ENCODE results near the gene GABRG3.

GABRG3 gene

DNA sequence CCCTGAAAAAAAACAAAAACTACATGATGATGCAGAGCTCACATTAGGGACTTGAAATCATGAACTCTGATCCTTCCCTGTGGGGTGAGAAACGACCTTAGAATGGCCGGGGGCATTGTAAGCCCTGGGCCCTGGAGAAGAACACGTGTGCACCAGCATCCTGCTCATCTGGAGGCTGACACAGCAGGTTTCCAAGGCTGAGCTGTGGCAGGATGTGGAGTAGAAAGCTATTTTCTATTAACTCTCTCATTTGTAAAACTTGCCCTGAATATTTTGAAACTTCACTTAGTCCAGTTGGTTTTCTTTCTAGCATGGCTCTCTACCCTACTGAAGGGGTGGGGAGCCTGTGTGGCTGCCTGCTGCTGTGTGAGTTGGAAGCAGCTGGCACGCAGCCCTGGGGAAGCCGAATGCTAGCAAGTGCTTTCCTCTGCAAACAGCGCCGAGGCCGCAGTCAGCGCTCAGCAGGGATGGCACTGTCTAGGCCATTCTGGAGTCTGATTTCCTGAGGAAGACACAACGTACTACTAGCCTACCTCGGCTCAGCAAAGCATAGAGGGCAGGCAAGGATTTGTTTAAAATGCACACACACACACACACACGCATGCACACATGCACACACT is 58.0 kb downstream of the GABRG3 start:
- FAIRE-seq (no peak), DNase-seq (ENCODE audit: insufficient read length, low spot score) (no peak)
- no peak for TF ChIP-seq POLR2A (IDR thresholded peaks at IDR 0.05; ENCODE audit: low read depth, low read length)
- TF ChIP-seq TAF1 (IDR thresholded peaks at IDR 0.05; ENCODE audit: low read depth, low read length) = no peak
- TF ChIP-seq POLR2AphosphoS5 (IDR thresholded peaks at IDR 0.05; ENCODE audit: low read depth, low read length) = no peak
- no peak for TF ChIP-seq POU2F2 (IDR thresholded peaks at IDR 0.05; ENCODE audit: low read depth, low read length)
- no peak for TF ChIP-seq PAX5 (IDR thresholded peaks at IDR 0.05; ENCODE audit: insufficient read depth, low read length, severe bottlenecking)
- TF ChIP-seq SPI1 (IDR thresholded peaks at IDR 0.05; ENCODE audit: low read depth, low read length) = no peak

DNA sequence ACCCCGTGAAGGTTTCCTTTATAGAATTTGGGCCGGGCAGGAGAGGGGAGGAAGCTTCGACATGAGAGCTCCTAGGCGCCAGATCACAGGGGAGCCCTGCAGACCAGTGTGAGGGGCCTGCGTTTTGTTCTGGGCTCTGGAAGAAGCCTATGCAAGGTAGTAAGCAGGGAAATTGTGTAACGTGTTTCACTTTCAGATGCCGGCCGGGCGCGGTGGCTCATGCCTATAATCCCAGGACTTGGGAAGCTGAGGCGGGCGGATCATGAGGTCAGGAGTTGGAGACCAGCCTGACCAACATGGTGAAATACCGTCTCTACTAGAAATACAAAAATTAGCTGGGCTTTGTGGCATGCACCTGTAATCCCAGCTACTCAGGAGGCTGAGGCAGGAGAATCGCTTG is 65.2 kb downstream of the GABRG3 start:
- FAIRE-seq (no peak), DNase-seq (ENCODE audit: insufficient read length, low spot score) (no peak)
- no peak for TF ChIP-seq POLR2AphosphoS5 (IDR thresholded peaks at IDR 0.05; ENCODE audit: low read depth, low read length)
- no peak for TF ChIP-seq TAF1 (IDR thresholded peaks at IDR 0.05; ENCODE audit: low read depth, low read length)
- TF ChIP-seq POU2F2 (IDR thresholded peaks at IDR 0.05; ENCODE audit: low read depth, low read length) = no peak
- TF ChIP-seq SPI1 (IDR thresholded peaks at IDR 0.05; ENCODE audit: low read depth, low read length) = no peak
- TF ChIP-seq POLR2A (IDR thresholded peaks at IDR 0.05; ENCODE audit: low read depth, low read length) = no peak
- no peak for TF ChIP-seq PAX5 (IDR thresholded peaks at IDR 0.05; ENCODE audit: insufficient read depth, low read length, severe bottlenecking)

DNA sequence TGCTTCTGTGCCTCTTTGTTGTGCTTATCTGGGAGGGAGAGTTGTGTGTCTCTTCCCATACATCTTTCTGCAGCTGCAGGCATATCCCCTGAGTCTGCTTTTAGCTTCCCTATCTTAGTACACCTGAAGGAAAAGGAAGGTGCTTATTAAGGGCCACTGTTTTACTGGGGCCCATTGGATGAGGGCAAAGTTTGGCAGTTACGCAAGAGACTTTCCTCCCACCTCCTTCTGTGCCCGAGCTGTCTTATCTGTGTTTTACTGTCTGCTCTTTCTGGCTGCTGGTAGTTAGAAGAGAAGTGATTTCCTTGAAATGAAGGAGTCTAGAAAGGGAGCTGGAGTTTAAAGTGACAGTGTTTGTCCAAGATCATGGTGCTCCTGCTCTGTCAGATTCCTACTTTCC is 66.5 kb downstream of the GABRG3 start:
- FAIRE-seq (no peak), DNase-seq (ENCODE audit: insufficient read length, low spot score) (no peak)
- TF ChIP-seq TAF1 (IDR thresholded peaks at IDR 0.05; ENCODE audit: low read depth, low read length) = no peak
- no peak for TF ChIP-seq SPI1 (IDR thresholded peaks at IDR 0.05; ENCODE audit: low read depth, low read length)

DNA sequence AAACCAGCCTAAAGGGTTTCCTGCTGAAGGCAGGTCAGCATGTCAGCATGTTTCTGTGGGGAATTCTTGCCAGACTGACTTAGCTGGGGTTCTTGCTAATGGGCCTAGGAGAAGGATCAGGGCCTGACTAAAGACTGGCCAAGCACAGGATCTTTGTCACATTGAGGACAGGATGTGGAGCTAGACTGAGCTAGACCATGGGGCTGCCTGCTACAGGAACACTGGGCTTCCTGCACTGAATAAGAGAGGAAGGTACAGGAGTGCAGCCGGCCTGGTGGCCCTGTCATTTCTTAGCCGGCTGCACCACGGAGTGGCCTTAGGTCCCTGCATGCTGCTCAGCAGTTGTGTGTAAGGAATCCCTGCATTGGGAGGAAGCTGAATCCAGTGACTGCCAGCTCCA is 68.2 kb downstream of the GABRG3 start:
- no peak for FAIRE-seq
- DNase-seq (ENCODE audit: insufficient read length, low spot score) = no peak
- no peak for TF ChIP-seq SPI1 (IDR thresholded peaks at IDR 0.05; ENCODE audit: low read depth, low read length)
- no peak for TF ChIP-seq POU2F2 (IDR thresholded peaks at IDR 0.05; ENCODE audit: low read depth, low read length)
- TF ChIP-seq POLR2AphosphoS5 (IDR thresholded peaks at IDR 0.05; ENCODE audit: low read depth, low read length) = no peak
- TF ChIP-seq POLR2A (IDR thresholded peaks at IDR 0.05; ENCODE audit: low read depth, low read length) = no peak
- no peak for TF ChIP-seq TAF1 (IDR thresholded peaks at IDR 0.05; ENCODE audit: low read depth, low read length)
- no peak for TF ChIP-seq PAX5 (IDR thresholded peaks at IDR 0.05; ENCODE audit: insufficient read depth, low read length, severe bottlenecking)

DNA sequence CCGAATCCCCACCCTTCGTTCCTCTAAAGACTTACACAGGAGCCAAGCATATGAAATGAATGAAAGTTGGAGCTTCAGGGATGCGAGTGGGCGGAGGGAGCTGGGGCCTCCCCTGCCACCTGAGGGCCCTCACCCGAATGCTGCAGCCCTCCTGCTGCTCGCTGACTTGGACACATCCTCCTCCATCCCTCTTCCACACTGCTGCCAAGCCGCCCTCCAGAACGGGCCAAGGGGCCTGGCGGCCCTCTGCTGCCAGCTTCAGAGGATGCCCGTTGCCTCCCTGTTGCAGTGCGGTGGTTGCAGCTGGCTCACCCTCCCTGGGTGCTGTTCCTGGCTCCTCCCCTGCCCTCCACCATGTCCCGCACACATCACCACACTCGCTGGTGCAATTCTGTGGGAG is 71.2 kb downstream of the GABRG3 start:
- DNase-seq (ENCODE audit: insufficient read length, low spot score) = no peak
- no peak for FAIRE-seq
- TF ChIP-seq SPI1 (IDR thresholded peaks at IDR 0.05; ENCODE audit: low read depth, low read length) = no peak
- TF ChIP-seq PAX5 (IDR thresholded peaks at IDR 0.05; ENCODE audit: insufficient read depth, low read length, severe bottlenecking) = no peak
- no peak for TF ChIP-seq POU2F2 (IDR thresholded peaks at IDR 0.05; ENCODE audit: low read depth, low read length)
- no peak for TF ChIP-seq POLR2AphosphoS5 (IDR thresholded peaks at IDR 0.05; ENCODE audit: low read depth, low read length)
- TF ChIP-seq TAF1 (IDR thresholded peaks at IDR 0.05; ENCODE audit: low read depth, low read length) = no peak
- no peak for TF ChIP-seq POLR2A (IDR thresholded peaks at IDR 0.05; ENCODE audit: low read depth, low read length)

DNA sequence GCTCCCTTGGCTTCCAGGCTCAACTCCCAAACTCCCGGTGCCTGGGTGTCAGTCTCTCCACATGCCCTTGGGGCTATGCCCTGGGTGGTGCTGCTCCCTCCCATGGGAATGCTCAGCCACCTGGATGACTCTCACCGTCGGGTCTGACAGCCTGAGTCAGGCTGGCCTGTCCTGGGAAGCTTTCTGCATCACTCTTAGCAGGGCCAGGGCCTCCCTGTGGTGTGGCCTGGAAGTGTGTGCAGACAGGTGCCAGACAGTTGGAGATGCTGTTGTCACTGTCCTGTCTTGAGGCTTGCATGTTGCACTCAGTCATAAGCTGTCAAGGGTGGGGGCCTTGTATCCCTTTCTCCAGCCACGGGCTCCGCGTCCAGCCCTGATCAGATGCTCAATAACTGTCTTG is 71.7 kb downstream of the GABRG3 start:
- TF ChIP-seq TAF1 (IDR thresholded peaks at IDR 0.05; ENCODE audit: low read depth, low read length) (no peak), POLR2AphosphoS5 (IDR thresholded peaks at IDR 0.05; ENCODE audit: low read depth, low read length) (no peak), POLR2A (IDR thresholded peaks at IDR 0.05; ENCODE audit: low read depth, low read length) (no peak), SPI1 (IDR thresholded peaks at IDR 0.05; ENCODE audit: low read depth, low read length) (no peak), PAX5 (IDR thresholded peaks at IDR 0.05; ENCODE audit: insufficient read depth, low read length, severe bottlenecking) (no peak), POU2F2 (IDR thresholded peaks at IDR 0.05; ENCODE audit: low read depth, low read length) (no peak)
- DNase-seq (ENCODE audit: insufficient read length, low spot score) = no peak
- no peak for FAIRE-seq

DNA sequence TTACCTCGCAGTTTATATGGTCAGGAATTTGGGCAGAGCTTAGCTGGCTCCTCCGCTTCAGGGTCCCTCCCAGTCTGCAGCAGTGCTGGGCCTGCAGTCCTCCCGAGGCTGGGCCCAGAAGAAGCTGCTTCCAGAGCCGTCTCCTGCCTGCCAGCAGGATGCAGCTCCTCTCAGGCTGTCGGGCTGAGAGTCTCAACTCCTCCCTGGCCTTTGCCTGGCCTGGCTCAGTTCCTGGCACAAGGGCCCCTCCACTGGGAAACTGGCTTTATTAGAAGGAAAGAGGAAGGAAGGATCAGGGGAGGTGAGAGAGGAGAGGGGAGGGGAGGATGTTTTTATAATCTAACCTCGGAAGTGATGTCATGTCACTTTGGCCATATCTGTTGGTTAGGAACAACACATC is 72.8 kb downstream of the GABRG3 start:
- no peak for FAIRE-seq
- no peak for TF ChIP-seq POLR2A (IDR thresholded peaks at IDR 0.05; ENCODE audit: low read depth, low read length)
- no peak for DNase-seq (ENCODE audit: insufficient read length, low spot score)

DNA sequence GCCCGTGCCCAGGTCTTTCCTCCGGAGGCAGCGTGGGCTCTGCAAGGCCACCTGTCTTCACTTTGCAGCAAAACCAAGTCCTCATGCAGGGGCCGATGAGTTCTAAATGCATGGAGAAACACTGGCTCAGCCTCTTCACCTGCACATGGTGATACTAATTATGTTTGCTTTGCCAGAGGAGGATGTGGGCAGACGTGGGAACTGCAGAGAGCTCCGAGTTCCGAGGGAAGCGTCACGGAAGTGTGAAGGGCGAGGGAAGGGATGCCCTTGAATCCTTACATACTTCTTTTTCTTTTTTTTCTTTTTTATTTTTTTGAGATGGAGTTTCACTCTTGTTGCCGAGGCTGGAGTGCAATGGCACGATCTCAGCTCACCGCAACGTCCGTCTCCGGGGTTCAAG is 74.8 kb downstream of the GABRG3 start:
- no peak for DNase-seq (ENCODE audit: insufficient read length, low spot score)
- TF ChIP-seq PAX5 (IDR thresholded peaks at IDR 0.05; ENCODE audit: insufficient read depth, low read length, severe bottlenecking) (no peak), SPI1 (IDR thresholded peaks at IDR 0.05; ENCODE audit: low read depth, low read length) (no peak), TAF1 (IDR thresholded peaks at IDR 0.05; ENCODE audit: low read depth, low read length) (no peak), POLR2A (IDR thresholded peaks at IDR 0.05; ENCODE audit: low read depth, low read length) (no peak), POU2F2 (IDR thresholded peaks at IDR 0.05; ENCODE audit: low read depth, low read length) (no peak)
- FAIRE-seq = no peak

DNA sequence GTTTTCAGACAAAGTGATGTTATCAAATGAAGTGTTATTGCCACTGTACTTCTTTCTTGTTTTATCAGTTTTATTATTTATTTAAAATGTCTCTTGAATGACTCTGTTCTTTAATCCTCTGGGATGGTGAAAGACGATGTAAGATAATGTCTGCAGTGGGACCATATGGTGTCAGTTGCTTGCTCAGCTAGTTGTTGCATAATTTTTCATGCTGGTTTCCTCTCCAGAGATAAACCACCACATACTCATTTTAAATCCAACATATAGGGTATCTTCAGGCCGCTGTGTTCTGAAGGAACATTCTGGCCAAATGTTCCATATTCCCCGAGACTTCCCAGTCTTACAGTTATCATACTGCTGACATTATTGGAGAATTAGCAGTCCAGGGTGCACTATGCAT is 75.9 kb downstream of the GABRG3 start:
- DNase-seq (ENCODE audit: insufficient read length, low spot score) (no peak), FAIRE-seq (no peak)
- TF ChIP-seq SPI1 (IDR thresholded peaks at IDR 0.05; ENCODE audit: low read depth, low read length) (no peak), TAF1 (IDR thresholded peaks at IDR 0.05; ENCODE audit: low read depth, low read length) (no peak), PAX5 (IDR thresholded peaks at IDR 0.05; ENCODE audit: insufficient read depth, low read length, severe bottlenecking) (no peak), POLR2AphosphoS5 (IDR thresholded peaks at IDR 0.05; ENCODE audit: low read depth, low read length) (no peak), POLR2A (IDR thresholded peaks at IDR 0.05; ENCODE audit: low read depth, low read length) (no peak), POU2F2 (IDR thresholded peaks at IDR 0.05; ENCODE audit: low read depth, low read length) (no peak)

DNA sequence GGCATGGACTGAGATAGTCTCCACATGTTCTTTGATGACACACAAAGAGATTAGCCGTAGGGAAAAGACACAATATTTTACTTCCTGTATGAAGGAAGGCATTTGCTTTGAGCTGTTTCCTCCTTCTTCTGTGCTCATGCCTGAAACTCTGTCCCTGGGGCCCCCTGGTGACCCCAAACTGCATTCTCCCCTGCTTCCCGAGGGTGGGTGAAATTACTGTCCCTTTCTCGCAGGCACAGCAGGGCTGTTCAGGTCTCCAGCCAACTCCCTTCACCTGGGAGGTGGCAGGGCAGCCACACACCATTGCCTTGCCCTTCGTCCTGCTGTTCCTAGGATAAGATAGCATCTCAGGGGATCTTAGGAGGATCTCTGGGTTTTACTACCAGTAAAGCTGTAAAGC is 79.2 kb downstream of the GABRG3 start:
- no peak for TF ChIP-seq POLR2AphosphoS5 (IDR thresholded peaks at IDR 0.05; ENCODE audit: low read depth, low read length)
- no peak for TF ChIP-seq SPI1 (IDR thresholded peaks at IDR 0.05; ENCODE audit: low read depth, low read length)
- no peak for TF ChIP-seq POU2F2 (IDR thresholded peaks at IDR 0.05; ENCODE audit: low read depth, low read length)
- TF ChIP-seq POLR2A (IDR thresholded peaks at IDR 0.05; ENCODE audit: low read depth, low read length) = no peak
- TF ChIP-seq PAX5 (IDR thresholded peaks at IDR 0.05; ENCODE audit: insufficient read depth, low read length, severe bottlenecking) = no peak
- FAIRE-seq (no peak), DNase-seq (ENCODE audit: insufficient read length, low spot score) (no peak)

Data from GM12891 (cell line).